Measurements from ENCODE around the gene SCARB2.

SCARB2 gene

GRCh38 chr4:76211769-76212708 is 1.6 kb downstream of the SCARB2 start:
- Mint-ChIP-seq H3K27me3 (no peaks in the 10 kb centered on the region), H3K36me3 (peaks cover 3% of the 10 kb centered on the region), H3K9me3 (no peaks in the 10 kb centered on the region), H3K4me3 (peak overlapping the region; percentile 80), H3K4me1 (peaks cover 73% of the 10 kb centered on the region), H3K27ac (peak overlapping the region; percentile 48)

DNA sequence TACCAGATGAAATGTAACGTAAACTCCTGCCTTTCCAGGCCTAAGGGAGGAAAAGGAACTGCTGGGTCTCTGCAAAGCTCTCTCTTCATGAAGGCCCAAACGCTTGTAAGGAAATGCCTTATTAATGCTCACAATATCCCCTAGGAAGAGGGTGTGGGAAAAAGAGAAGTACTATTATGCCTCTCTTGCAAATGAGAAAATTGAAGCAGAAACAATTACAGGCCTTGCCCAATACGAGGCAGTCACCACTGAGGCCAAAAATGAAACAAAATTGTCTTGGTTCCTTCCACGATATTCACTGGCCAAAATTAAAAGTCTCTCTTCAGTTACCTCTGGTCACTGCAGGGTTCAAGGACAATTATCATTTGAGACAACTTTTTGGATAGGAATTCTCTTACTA is 3.2 kb downstream of the SCARB2 start:
- H3K27me3 Mint-ChIP-seq = no peaks in the 10 kb centered on the region
- no peak overlapping the region for H3K27ac Mint-ChIP-seq

GRCh38 chr4:76209881-76210280 is 3.7 kb downstream of the SCARB2 start:
- no peak overlapping the region for H3K27ac Mint-ChIP-seq
- no peaks in the 10 kb centered on the region for H3K9me3 Mint-ChIP-seq
- H3K27me3 Mint-ChIP-seq = no peaks in the 10 kb centered on the region
- H3K4me3 Mint-ChIP-seq = no peak overlapping the region
- H3K4me1 Mint-ChIP-seq = peaks cover 75% of the 10 kb centered on the region
- peaks cover 3% of the 10 kb centered on the region for H3K36me3 Mint-ChIP-seq

More for the DNA sequence above, 3.2 kb downstream of the SCARB2 start:
- Mint-ChIP-seq H3K9me3 (no peaks in the 10 kb centered on the region), H3K4me1 (peaks cover 79% of the 10 kb centered on the region), H3K36me3 (peaks cover 3% of the 10 kb centered on the region), H3K4me3 (no peak overlapping the region)

DNA sequence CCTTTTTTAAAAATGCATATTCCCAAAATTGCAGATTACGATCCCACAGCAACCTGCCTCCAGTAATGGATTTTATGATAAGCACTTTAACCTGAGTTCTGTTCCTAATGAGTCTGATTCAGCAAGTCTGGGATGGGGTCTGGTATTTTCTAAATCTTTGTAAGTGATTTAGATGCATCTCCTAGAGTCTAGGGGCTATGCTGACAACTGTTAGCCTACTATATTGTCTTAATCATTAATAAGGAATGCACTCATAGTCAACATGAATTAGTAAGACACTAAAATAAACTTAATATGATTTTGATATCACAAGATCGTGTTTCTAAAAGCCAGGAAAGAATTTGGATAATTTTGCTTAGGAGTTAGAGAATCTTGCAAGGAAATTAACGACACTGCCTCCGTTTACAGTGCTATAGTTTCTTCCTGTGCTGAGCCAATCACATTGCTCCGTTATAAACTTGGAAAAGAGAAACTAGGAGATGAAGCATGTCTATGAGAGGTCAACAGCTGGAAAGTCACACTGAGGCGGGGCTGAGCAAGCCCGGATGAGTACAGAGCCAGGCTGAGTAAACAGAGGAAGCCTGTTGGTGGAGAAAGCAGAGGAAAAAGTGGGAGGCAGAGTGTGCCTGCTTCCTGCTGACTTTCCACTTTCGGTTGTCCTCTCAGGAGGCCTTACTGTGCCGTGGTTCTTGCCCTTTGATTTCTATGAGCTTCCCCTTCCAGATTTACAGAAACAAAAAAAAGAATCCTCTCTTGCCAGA is 5.4 kb downstream of the SCARB2 start:
- Mint-ChIP-seq H3K27me3 (no peaks in the 10 kb centered on the region), H3K36me3 (no peaks in the 10 kb centered on the region), H3K4me3 (no peak overlapping the region), H3K4me1 (peaks cover 74% of the 10 kb centered on the region), H3K9me3 (no peaks in the 10 kb centered on the region), H3K27ac (no peak overlapping the region)

- no peaks in the 10 kb centered on the region for H3K9me3 Mint-ChIP-seq
These were observed 6.1 kb downstream of the SCARB2 start for GRCh38 chr4:76207549-76207948.

DNA sequence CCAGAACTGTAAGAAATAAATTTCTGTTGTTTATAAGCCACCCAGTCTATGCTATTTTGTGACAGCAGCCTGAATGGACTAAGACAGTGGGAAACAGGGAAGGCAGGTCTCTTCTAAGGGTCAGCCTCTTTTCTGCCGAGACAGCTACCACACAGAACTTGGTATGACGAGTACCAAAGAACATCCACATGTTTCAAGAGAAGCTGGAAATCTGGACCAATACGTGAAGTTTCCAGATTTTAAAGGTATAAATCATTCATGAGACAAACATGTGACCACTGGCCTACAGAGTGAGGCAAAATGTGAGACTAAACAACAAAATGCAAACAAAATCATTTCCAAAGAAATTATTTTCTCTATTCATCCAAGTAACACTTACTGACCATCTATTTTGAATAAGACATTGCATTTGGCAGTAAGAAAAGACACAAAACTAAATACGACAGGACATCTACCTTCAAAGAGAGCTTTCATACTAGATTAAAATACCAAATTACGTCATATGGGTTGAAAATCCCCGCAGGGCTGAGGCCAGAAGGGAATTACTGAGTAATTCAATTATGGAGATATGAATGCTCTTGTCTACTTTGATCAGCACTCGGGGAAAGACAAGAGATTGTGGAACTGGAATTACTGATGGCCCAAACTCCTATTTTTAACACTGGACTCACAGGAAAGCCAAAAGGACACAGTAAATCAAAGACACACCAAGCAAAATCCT is 7.2 kb downstream of the SCARB2 start:
- H3K9me3 Mint-ChIP-seq = no peaks in the 10 kb centered on the region
- H3K27ac Mint-ChIP-seq = no peak overlapping the region
- H3K36me3 Mint-ChIP-seq = no peaks in the 10 kb centered on the region
- H3K4me1 Mint-ChIP-seq = peaks cover 61% of the 10 kb centered on the region
- H3K27me3 Mint-ChIP-seq = no peaks in the 10 kb centered on the region
- H3K4me3 Mint-ChIP-seq = no peak overlapping the region

More at GRCh38 chr4:76207549-76207948, 6.1 kb downstream of the SCARB2 start:
- Mint-ChIP-seq H3K27ac (no peak overlapping the region), H3K4me1 (peaks cover 69% of the 10 kb centered on the region), H3K36me3 (no peaks in the 10 kb centered on the region), H3K27me3 (no peaks in the 10 kb centered on the region), H3K4me3 (no peak overlapping the region)

GRCh38 chr4:76205476-76205875 is 8.1 kb downstream of the SCARB2 start:
- Mint-ChIP-seq H3K4me3 (no peak overlapping the region), H3K27me3 (no peaks in the 10 kb centered on the region), H3K4me1 (peaks cover 62% of the 10 kb centered on the region), H3K9me3 (no peaks in the 10 kb centered on the region), H3K36me3 (peaks cover 4% of the 10 kb centered on the region), H3K27ac (no peak overlapping the region)

- H3K36me3 Mint-ChIP-seq = peaks cover 4% of the 10 kb centered on the region
- no peaks in the 10 kb centered on the region for H3K27me3 Mint-ChIP-seq
- no peak overlapping the region for H3K27ac Mint-ChIP-seq
- peaks cover 62% of the 10 kb centered on the region for H3K4me1 Mint-ChIP-seq
- no peaks in the 10 kb centered on the region for H3K9me3 Mint-ChIP-seq
- H3K4me3 Mint-ChIP-seq = no peak overlapping the region
These were observed 8.7 kb downstream of the SCARB2 start for GRCh38 chr4:76204936-76205335.

DNA sequence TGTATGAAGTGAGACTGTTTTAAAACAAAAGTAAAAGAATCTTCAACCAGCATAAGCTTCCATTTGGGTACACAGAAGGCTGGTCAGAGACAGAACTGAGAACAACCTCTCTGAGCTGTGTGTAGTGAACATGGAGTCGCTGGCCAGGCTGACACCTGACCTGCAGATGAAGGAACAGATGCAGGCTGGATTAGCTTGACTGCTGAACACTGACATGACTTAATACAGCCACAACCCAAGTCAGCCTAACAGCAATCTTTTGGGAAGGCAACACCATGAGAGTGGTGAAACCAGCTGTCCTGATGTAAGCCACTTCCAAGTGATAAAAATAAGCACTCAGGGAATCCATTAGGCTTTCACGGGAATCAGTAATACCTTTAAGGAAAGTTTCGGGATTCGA is 10.1 kb downstream of the SCARB2 start:
- peaks cover 66% of the 10 kb centered on the region for H3K4me1 Mint-ChIP-seq
- H3K27ac Mint-ChIP-seq = no peak overlapping the region
- H3K9me3 Mint-ChIP-seq = no peaks in the 10 kb centered on the region
- H3K27me3 Mint-ChIP-seq = no peaks in the 10 kb centered on the region
- H3K36me3 Mint-ChIP-seq = peaks cover 4% of the 10 kb centered on the region
- no peak overlapping the region for H3K4me3 Mint-ChIP-seq

DNA sequence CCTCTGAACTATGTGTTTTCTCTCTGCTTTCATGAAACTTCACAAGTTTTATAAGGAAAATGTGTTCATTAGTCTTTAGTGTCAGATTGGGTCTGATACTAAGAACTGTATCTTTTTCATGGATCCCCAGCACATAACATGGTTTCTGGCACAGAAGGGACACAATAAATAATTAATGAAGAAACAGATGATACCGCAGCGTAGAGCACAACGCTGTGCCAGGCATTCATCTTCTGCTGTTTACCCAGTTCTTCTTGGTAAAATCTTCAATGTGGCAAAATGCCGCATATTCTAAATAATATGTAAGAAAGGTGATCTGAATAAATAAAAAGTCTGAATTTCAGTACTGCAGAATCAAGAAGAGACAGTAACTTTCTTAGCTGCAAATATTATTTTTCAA is 12.3 kb downstream of the SCARB2 start:
- Mint-ChIP-seq H3K36me3 (peaks cover 4% of the 10 kb centered on the region), H3K4me3 (no peak overlapping the region), H3K27ac (no peak overlapping the region), H3K9me3 (no peaks in the 10 kb centered on the region), H3K4me1 (peaks cover 63% of the 10 kb centered on the region), H3K27me3 (no peaks in the 10 kb centered on the region)

- Mint-ChIP-seq H3K27me3 (no peaks in the 10 kb centered on the region), H3K27ac (no peak overlapping the region), H3K4me3 (peak overlapping the region; percentile 5), H3K4me1 (peaks cover 62% of the 10 kb centered on the region), H3K36me3 (peaks cover 4% of the 10 kb centered on the region), H3K9me3 (no peaks in the 10 kb centered on the region)
These were observed 12.8 kb downstream of the SCARB2 start for GRCh38 chr4:76200771-76201231.

DNA sequence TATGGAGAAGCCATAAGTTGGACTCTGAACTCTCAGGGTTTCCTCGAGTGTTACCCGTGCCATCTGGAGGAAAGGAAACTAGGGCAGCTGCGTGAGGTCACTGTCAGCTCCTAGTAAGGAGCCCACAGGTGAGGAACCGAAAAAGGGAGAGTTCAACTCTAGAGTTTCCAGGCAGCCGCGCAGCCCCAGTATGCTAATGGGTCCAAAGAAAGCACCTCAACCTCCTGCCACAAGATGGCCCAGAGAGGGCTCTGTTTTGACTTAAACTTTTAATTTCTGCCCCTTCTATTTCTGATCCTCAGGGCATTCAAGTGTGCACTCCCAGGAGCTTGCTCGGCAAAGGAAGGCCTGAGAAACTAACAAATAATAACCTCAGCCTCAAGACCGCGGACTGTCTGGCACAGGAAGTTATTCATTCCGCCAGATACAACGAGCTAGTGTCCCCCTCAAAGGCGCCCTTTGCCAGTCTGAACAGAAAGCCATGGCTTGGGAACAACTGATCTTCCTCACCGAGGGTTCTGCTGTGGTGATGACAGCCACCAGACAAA is 13.9 kb downstream of the SCARB2 start:
- H3K27me3 Mint-ChIP-seq = no peaks in the 10 kb centered on the region
- peaks cover 6% of the 10 kb centered on the region for H3K36me3 Mint-ChIP-seq
- no peaks in the 10 kb centered on the region for H3K9me3 Mint-ChIP-seq
- peaks cover 57% of the 10 kb centered on the region for H3K4me1 Mint-ChIP-seq
- peak overlapping the region; percentile 52 for H3K4me3 Mint-ChIP-seq
- no peak overlapping the region for H3K27ac Mint-ChIP-seq

GRCh38 chr4:76198411-76199237 is 15.0 kb downstream of the SCARB2 start:
- Mint-ChIP-seq H3K27me3 (no peaks in the 10 kb centered on the region), H3K27ac (peak overlapping the region; percentile 64), H3K4me3 (peak overlapping the region; percentile 28), H3K36me3 (peaks cover 17% of the 10 kb centered on the region), H3K4me1 (peaks cover 47% of the 10 kb centered on the region), H3K9me3 (no peaks in the 10 kb centered on the region)

GRCh38 chr4:76197971-76198410 is 15.6 kb downstream of the SCARB2 start:
- Mint-ChIP-seq H3K4me1 (peaks cover 47% of the 10 kb centered on the region), H3K36me3 (peaks cover 21% of the 10 kb centered on the region), H3K4me3 (no peak overlapping the region), H3K9me3 (no peaks in the 10 kb centered on the region), H3K27ac (peak overlapping the region; percentile 64), H3K27me3 (no peaks in the 10 kb centered on the region)

Data from activated naive CD4-positive, alpha-beta T cell treated with anti-CD3 and anti-CD28 coated beads, Interleukin-2, amount 50 U/mL, for 24 hours (primary cell).